NCI-H2029 treated with DMSO at 0.1 percent for 48 hours (cell line): ENCODE results near the gene ZNF407.

ENCODE experiments used
- DNase-seq: peaks from one replicate; lab custom pipeline; 2025; lab: John Stamatoyannopoulos, UW

The ZNF407 gene

GRCh38 chr18:74679006-74679678 lies 81.5 kb downstream of the ZNF407 start:
- no peak for DNase-seq

GRCh38 chr18:74679679-74680076 lies 82.0 kb downstream of the ZNF407 start:
- DNase-seq, result no peak

- DNase-seq, result no peak
Measured at GRCh38 chr18:74682141-74682990, 84.7 kb downstream of the ZNF407 start.

- no peak for DNase-seq
Measured at GRCh38 chr18:74682991-74683297, 85.3 kb downstream of the ZNF407 start.

- no peak for DNase-seq
Measured at GRCh38 chr18:74683573-74683972, 85.9 kb downstream of the ZNF407 start.

- DNase-seq, result no peak
Measured at GRCh38 chr18:74689251-74689650, 91.6 kb downstream of the ZNF407 start.

- DNase-seq, result no peak
Measured at GRCh38 chr18:74692367-74693013, 94.8 kb downstream of the ZNF407 start.

- no peak for DNase-seq
Measured at GRCh38 chr18:74694436-74694835, 96.8 kb downstream of the ZNF407 start.

- DNase-seq, result no peak
Measured at GRCh38 chr18:74695170-74695569, 97.5 kb downstream of the ZNF407 start.

- no peak for DNase-seq
Measured at GRCh38 chr18:74698881-74699280, 101.2 kb downstream of the ZNF407 start.

GRCh38 chr18:74699455-74699854 lies 101.8 kb downstream of the ZNF407 start:
- DNase-seq, result no peak

- no peak for DNase-seq
Measured at GRCh38 chr18:74702950-74703349, 105.3 kb downstream of the ZNF407 start.

GRCh38 chr18:74708169-74708568 lies 110.5 kb downstream of the ZNF407 start:
- DNase-seq, result no peak

GRCh38 chr18:74709452-74709851 lies 111.8 kb downstream of the ZNF407 start:
- DNase-seq, result no peak

- no peak for DNase-seq
Measured at GRCh38 chr18:74714120-74714519, 116.5 kb downstream of the ZNF407 start.

- no peak for DNase-seq
Measured at GRCh38 chr18:74714791-74715190, 117.1 kb downstream of the ZNF407 start.

GRCh38 chr18:74715306-74715705 lies 117.6 kb downstream of the ZNF407 start:
- DNase-seq, result no peak

GRCh38 chr18:74715865-74716712 lies 118.4 kb downstream of the ZNF407 start:
- DNase-seq, result no peak

- DNase-seq, result no peak
Measured at GRCh38 chr18:74718312-74718711, 120.6 kb downstream of the ZNF407 start.

- DNase-seq, result no peak
Measured at GRCh38 chr18:74722237-74722636, 124.6 kb downstream of the ZNF407 start.

GRCh38 chr18:74724186-74724585 lies 126.5 kb downstream of the ZNF407 start:
- DNase-seq, result no peak

GRCh38 chr18:74725690-74726089 lies 128.0 kb downstream of the ZNF407 start:
- DNase-seq, result no peak
